Left cardiac atrium (tissue), 4 donors: Measurements from ENCODE around the gene HRH2. TPM values are rescaled to one million over a fixed set of nuclear protein-coding genes. Genes with fewer than 3 reads are reported as not detected.
A peak's percentile ranks its signal among the peaks of the same experiment; 100 is the strongest.
"Not testable (repeated sequence)": the region's sequence is repeated elsewhere in the genome, so short reads cannot be mapped to it uniquely, and the experiment has no call there.

Source experiments
- ATAC-seq, 2 donors: fragments of 200-7000 bp; cut with Tn5 transposase; one replicate each; pipeline ENCODE4 v1.9.1; 2020; ENCODE audit warnings: mild to moderate bottlenecking in 2 of 2, moderate library complexity in 2 of 2
- DNase-seq: peaks from one replicate; pipeline ENCODE4 v3.0.0-alpha.2; 2020
- intact Hi-C, 2 donors: fragments of 100-400 bp; cut with DNase I; formaldehyde crosslinking; loops; one replicate each; pipeline versions ENCODE4 v1.14.1 to v1.15.1; 2022 to 2023
- long read RNA-seq: library from polyadenylated mRNA; unstranded; transcript quantifications from one replicate; pipeline ENCODE4 v2.0.0, GENCODE V29; 2021
- total RNA-seq, 2 donors: library from RNA; stranded (reverse); fragmentation: NEBNext Ultra II Directional; extraction: Animal tissue kit (Norgen Biotek cat#: 25700); gene quantifications; one replicate each; pipeline ENCODE4 v1.2.1, GENCODE V29; 2021
- donor health status: DM: no; HTN: yes; CAD: no.
- donor health status: DM: no; HTN: yes; CAD: no; lungs with severe emphysema.
- donor health status: DM: yes; HTN: yes; CAD: no.
- donor health status: Dilated cardiomyopathy.

Gene HRH2, protein sequence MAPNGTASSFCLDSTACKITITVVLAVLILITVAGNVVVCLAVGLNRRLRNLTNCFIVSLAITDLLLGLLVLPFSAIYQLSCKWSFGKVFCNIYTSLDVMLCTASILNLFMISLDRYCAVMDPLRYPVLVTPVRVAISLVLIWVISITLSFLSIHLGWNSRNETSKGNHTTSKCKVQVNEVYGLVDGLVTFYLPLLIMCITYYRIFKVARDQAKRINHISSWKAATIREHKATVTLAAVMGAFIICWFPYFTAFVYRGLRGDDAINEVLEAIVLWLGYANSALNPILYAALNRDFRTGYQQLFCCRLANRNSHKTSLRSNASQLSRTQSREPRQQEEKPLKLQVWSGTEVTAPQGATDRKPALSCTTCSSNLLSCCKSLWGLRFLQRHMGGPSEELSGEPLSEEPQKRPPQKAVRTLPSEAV
- total RNA-seq = 10 to 100 TPM; 20.0 to 24.3 TPM
- long read RNA-seq, partial matches to known transcripts = 1 of 3 reads
- long read RNA-seq, other reads (novel, unspliced or antisense) = 2 of 3 reads

DNA sequence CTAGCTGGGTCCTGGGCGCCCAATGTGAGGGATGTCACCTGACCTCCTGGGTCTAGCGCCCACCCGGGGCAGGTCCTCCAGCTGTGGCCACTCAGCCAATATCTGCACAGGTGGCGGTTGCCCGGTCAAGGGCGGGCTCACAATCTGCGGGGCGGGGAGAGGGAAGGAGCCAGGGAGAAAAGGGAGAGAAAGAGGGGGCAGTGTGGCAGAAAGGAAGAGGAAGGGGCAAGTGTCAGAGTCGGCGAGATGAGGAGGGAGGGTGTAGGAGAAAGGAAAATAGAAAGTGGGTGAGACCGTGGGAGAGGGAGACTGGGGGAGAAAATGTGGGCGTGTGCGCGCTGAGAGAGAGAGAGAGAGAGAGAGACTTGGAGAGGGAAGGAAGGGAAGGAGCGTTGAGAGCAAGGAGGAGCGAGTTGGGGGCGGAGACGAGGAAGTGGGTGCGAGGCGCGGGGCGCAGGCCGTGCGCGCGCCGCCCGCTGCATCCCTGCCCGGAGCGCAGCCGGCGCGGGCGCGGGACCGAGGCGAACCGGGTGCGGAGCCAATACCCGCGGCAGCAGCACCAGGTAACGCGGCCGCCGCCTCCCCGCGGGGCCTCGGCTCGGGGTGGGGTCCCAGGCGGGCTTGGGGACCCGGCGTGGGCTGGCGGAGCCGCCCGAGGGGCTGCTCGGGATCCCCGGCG is at the start of gene HRH2:
Gene HRH2, plus strand, starts transcription at position 479 of the 679 bp plus-strand sequence. CDS start 25,163 bp downstream, outside the sequence.
- ATAC-seq = peak; percentile 75 to 88
- DNase-seq = peak; percentile 59
- intact Hi-C loops = no loop called here

DNA sequence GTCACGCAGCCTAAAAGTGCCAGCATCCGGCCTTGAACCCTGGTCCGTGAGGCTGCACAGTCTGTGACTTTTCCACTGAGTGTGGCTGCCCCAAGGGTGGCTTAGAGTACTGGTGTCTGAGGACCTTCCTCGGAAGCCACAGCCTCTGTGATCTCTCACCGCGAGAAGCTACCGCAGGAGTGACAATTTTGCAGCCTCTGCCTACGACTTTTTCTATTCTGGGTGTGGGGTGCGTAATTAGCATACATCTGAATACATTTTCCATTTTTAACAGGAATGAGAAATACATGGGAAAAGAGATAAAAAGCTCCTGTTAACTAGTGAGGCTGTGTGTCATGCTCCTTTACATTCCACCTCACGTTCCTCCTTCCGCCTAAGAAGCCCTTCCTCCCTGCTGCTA is 48.3 kb upstream of the HRH2 start:
- ATAC-seq (no peak), DNase-seq (no peak)
- intact Hi-C loops = no loop called here

DNA sequence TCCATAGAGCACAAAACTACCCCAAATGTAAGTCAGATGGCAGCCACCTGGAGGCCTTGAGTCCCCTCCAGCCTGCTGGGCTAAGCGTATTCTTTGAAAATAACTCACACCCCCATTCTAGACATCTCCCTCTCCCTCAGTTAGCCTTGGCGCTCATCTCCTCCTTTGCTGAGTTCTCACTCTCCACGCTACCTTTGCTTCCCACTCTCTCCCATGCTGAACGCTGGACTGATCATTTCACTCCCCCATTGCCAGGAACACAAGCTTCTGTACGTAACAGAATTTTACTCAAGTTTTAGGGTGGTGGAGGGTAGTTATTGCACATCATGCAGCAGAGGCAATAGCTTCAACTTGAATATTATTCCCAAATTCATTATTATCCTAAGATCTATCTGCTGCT is 47.5 kb upstream of the HRH2 start:
- intact Hi-C loops = no loop called here
- ATAC-seq = no peak

DNA sequence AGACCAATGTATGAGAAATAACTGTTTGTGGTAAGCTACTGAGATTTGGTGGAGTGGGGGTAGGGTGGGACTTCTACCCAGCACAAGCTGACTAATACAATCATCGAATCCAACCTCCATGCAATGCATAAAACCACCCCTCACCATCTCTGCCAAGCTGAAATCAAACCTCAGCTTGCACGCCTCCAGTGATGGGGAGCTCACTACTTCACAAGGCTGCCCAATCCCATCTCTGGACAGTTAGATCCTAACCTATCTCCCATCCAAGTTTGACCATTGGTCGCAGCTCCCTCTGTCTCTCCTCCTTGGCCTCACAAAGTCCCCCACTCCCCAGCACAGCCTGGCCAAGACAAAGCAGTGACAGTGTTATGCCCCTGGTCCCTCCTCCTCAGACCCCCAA is 47.0 kb upstream of the HRH2 start:
- intact Hi-C loops = no loop called here
- ATAC-seq = no peak
- no peak for DNase-seq

More for the DNA sequence above, 47.5 kb upstream of the HRH2 start:
- DNase-seq = no peak

DNA sequence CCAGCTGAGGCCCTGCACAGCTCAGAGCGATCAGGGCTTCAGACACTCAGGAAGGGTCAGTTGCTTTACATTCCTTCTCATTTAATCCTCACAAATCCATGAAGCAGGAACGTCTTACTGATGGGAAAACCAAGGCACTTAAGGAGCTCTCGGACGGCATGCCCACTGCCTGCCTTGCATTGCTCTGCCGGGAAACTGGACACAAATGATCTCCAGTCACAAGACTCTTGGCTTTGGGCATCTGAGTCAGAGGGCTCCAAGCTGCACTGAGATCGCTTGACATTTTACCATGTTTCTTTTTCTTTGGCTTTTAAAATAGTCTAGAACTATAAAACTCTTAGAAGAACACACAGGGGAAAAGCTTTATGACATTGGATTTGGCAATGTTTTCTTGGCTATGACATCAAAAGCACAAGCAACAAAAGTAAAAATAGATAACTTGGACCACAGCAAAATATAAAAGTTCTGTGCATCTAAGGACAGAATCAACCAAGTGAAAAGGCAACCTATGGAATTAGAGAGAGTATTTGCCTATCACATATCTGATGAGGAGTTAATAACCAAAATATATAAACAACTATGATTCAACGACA is 43.6 kb upstream of the HRH2 start:
- DNase-seq (no peak), ATAC-seq (no peak)
- intact Hi-C loops = no loop called here

DNA sequence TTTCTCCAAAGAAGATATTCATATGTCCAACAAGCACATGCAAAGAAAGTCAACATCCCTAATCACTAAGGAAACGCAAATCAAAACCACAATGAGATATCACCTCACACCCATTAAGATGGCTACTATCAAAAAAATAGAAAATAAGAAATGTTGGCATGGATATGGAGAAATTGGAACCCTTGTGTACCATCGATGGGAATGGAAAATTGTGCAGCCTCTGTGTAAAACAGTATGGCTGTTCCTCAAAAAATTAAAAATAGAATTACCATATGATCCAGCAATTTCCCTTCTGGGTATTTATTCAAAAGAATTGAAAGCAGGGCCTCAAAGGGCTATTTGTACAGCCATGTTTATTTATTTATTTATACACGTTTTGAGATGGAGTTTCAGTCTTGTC is 43.0 kb upstream of the HRH2 start:
- ATAC-seq = no peak
- intact Hi-C loops = no loop called here
- DNase-seq = no peak

DNA sequence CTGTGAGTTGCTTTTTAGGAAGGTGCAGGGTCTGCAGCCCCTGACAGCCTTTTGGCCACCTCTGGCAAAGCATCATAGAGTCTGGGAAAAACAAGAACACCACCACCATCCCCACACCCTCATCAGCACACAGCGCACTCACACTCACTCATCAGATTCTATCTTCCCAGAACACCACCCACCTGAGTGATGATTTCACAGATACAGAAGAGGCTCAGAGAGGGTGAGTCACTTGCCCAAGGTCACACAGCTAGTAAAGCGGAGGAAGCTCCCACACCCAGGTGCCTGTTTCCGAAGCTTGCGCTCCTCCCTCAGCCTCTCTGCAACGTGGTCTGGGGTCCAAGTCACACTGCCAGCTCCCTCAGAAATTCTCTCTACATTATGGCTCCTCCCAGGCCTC is 41.8 kb upstream of the HRH2 start:
- DNase-seq (no peak), ATAC-seq (no peak)
- intact Hi-C loops = no loop called here

DNA sequence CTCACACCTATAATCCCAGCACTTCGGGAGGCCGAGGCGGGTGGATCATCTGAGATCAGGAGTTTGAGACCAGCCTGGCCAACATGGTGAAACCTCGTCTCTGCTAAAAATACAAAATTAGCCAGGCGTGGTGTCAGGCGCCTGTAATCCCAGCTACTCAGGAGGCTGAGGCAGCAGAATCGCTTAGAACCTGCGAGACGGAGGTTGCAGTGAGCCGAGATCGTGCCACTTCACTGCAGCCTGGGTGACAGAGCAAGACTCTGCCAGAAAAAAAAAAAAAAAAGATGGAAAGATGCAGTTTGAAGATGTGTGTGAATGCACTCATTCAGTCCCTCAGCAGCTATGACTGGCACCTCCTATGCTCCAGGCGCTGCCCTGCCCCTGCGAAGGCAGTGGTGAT is 41.3 kb upstream of the HRH2 start:
- DNase-seq, ATAC-seq, intact Hi-C loops: not testable (repeated sequence)

DNA sequence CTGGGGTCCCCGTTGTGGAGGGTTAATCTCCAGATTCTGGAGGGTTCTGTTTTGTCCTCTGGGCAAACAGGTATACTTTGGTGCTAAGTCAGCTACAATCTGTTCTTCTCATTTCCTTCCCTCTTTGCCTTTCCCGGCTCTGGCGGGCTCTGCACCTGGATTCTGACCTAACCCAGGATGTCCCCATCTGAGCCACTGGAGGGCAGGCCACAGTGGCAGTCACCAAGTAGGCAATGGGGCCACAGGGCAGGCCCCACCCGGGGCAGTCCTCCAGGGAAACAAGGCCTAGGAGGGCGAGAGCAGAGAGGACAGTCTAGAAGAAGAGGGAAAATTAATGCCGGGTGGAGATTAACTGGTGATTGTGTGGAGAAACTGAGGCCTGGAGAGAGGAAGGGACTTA is 40.4 kb upstream of the HRH2 start:
- DNase-seq (no peak), ATAC-seq (no peak)
- intact Hi-C loops = no loop called here

DNA sequence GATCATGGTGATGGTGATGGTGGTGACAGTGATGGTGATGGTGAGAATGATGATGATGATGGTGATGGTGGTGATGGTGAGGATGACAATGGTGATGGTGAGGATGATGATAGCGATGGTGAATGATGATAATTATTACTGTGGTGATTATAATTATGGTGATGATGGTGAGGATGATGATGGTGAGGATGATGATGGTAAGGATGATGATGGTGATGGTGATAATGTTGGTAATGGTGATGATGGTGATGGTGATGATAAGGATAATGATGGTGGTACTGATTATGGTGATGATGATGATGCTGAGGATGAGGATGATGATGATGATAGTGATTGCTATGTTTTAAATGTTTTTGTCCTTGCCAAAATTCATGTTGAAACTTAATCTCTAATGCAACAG is 37.3 kb upstream of the HRH2 start:
- DNase-seq (no peak), ATAC-seq (no peak)
- intact Hi-C loops = no loop called here

DNA sequence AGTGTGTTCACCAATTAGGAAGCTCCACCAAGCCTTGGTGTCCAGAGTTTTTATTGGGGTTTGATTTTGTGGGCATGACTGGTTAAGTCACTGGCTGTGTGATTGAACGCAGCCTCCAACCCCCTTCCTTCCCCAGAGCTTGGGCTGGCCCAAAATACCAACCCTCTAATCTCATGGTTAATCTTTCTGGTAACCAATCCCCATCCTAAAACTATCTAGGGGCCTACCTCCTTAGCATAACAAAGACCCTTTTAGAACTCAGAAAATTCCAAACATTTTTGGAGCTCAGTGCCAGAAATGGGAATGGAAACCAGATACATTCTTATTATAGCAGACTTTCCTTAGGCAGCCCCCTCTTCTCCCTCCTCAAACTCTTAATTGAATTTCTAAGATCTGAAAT is 35.9 kb upstream of the HRH2 start:
- no peak for ATAC-seq
- intact Hi-C loops = no loop called here
- no peak for DNase-seq

DNA sequence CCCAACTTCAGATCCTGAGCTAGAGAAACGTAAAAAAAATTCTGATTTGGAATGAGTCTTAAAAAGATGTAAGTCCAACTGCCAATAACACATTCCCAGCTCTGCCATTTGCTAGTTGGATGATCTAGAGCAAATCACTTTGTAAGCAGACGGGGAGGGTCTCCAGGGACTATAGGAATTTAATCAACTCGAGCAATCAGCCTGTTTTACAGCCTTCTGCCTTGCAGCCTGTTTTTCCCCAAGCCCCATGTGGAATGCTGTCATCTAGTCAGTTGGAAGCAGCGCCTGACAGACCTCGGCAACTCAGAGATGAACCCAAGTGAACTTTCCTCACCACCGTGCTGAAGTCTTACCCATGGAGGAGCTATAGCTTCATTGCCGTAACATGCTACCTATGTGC is 34.8 kb upstream of the HRH2 start:
- ATAC-seq = no peak
- intact Hi-C loops = no loop called here
- no peak for DNase-seq

DNA sequence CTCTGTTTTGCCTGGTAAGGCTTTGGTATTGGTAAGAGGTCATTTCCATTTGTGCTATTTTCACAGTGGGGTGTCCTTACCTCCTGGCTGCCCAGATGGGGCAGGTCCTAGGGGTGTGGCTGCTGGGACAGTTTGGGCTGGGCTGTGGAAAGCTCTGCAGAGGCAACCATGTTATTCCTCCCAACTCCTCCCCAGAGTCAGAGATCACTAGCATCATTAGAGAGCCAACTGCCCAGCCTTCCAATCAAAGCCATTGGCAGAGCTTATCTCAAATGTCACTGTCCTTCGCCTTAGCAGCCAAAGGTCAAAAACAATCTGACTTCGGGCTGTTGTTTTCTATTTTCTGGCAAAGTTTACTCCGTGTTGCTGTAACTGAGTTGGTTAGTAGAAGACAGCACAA is 33.6 kb upstream of the HRH2 start:
- DNase-seq (no peak), ATAC-seq (no peak)
- intact Hi-C loops = no loop called here

DNA sequence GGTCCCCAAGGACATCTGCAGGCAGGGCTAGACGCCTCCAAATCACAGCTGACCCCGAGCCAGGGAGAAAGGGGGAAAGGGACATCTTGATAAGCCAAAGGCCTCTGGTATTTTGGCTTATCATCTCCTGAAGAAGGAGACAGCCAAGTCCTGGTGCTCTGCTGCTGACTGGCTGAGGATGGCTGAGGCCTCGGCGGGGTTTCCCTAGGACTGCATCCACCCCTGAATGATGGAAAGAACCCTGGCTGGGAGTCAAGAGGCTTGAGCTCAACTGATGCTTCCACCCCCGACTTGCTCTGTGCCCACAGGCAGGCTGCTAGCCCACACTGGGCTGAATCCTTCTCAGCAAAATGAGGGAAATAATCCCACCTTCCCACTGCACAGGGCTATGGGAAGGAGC is 30.9 kb upstream of the HRH2 start:
- ATAC-seq (no peak), DNase-seq (no peak)
- intact Hi-C loops = no loop called here

DNA sequence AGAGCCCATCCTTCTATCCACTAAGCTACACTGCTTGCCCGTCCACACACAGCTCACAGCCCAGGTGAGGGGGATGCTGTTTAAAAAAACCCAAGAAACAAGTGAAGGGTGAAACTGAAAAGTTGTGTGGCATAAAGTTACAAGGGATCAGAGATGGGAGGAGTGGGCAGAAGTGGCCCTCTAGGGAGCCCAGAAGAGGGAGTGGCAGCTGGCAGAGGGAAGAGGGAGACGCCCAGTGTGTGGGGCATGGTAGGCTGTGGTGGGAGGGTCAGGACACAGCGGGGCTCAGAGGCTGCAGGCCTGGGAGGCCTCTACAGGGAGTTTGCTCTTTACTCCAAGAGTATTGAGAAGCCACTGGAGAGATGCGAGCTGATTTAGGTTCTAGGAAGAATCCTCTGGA is 30.1 kb upstream of the HRH2 start:
- intact Hi-C loops = no loop called here
- ATAC-seq (no peak), DNase-seq (no peak)

DNA sequence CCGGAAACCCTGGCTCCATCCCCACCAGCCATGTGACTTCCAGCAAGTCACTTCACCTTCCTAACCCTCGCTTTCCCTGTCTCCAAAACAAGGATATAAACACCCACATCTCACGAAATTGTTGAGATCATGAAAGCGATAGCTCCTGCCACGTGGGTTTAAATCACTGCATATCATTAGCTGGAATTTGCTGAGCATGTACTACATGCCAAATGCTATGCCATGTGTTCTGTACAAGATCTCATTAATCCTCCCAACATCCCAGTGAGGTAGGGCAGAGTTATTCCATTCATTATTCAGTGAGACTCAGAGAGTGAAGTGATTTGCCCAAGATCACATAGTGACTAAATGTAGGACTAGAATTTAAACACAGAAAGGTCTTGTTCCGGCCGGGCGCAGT is 29.2 kb upstream of the HRH2 start:
- intact Hi-C loops = no loop called here
- ATAC-seq (no peak), DNase-seq (no peak)

DNA sequence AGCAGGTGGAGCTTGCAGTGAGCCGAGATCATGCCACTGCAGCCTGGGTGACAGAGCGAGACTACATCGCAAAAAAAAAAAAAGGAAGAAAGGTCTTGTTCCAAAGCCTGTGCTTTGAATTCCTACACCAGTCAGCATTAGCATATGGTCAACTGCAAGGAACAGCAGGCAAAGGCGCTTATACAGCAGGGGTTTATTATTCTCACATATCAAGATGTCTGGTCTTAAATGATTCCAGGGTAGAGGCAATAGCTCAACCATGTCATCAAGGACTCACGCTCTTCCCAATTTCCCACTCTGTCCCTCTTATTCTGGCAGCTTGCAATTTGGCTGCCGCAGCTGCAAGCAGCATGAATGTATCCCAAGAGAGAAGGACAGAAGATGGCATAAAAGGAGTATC is 28.6 kb upstream of the HRH2 start:
- peak in 1 of 2 donors; percentile 19 for ATAC-seq
- intact Hi-C loops = no loop called here
- no peak for DNase-seq

DNA sequence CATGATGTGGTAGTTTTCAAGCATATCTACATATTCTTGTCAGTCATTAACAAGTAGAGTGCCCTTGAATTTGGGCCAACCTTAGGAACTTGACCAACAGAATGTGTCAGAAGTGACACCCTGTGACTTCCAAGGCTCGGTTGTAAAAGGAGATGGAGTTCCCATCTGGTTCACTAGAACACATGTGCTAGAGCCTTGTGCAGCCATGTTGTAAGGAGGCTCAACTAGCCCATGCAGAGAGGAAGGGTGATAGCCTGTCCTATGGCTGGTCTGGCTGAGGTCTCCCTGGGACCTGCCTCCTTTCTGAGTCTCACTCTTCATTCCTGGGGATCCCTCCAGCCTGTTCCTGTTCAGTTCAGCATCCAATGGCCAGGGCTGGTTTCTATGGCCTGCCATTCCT is 28.1 kb upstream of the HRH2 start:
- ATAC-seq = peak; percentile 47
- DNase-seq = no peak
- intact Hi-C loops = no loop called here

DNA sequence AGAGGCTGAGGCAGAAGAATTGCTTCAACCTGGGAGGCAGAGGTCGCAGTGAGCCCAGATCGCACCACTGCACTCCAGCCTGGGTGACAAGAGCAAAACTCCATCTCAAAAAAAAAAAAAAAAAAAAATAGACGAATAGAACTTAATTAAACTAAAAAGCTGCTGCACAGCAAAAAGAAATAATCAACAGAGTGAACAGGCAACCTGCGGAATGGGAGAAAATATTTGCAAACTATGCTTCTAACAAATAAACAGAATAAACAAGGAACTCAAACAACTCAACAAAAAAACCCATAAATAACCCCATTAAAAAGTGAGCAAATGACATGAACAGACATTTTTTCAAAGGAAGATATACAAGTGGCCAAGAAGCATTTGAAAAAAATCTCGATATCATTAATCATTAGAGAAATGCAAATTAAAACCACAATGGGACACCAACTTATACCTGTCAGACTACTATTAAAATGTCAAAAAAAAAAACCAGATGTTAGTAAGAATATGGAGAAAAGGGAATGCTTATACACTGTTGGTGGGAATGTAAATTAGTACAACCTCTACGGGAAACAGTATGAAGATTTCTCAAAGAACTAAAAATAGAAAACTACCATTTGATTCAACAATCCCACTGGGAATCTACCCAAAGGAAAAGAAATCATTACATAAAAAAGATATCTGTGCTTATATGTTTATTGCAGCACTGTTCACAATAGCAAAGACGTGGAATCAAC is 21.9 kb upstream of the HRH2 start:
- intact Hi-C loops = no loop called here
- no peak for ATAC-seq
- DNase-seq = no peak

DNA sequence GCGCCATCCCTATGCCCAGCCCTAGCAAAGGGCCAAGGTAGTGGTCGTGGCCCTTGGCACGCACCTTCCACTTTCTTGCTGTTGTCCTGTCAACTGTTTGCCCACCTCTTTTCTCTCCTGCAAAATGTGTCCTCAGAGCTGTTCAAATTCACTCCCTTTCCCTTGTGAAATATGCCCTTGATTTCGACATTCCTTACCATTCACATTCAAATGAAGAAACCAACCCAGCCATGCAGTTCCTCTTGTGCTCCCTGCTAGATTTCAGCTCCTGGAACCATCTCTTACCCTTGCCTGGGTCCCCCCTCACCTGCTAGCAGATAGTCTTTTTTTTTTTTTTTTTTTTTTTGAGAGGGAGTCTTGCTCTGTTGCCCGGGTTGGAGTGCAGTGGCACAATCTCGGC is 19.6 kb upstream of the HRH2 start:
- ATAC-seq (no peak), DNase-seq (no peak)
- intact Hi-C loops = no loop called here
